A673 (cell line): ENCODE data around the gene RALGAPB. TPM values are rescaled to one million over a fixed set of nuclear protein-coding genes. Genes with fewer than 3 reads are reported as not detected.

Experiments
- BruUV-seq: library from RNA; stranded (reverse); fragments of 400-500 nt; replicated peaks from 2 replicates; lab custom pipeline; 2021; lab: Mats Ljungman, UMichigan
- CTCF ChIA-PET: fragments of 300-600 bp; sonication (Branson Sonifier 250); formaldehyde crosslinking; loops from one replicate; lab custom pipeline; 2022; ENCODE audit warnings: antibody characterized with exemption; lab: Charles Lee
- POLR2A ChIA-PET: fragments of 300-600 bp; sonication (Branson Sonifier 250); formaldehyde crosslinking; loops from one replicate; lab custom pipeline; 2022; ENCODE audit warnings: antibody characterized with exemption; ENCODE audit not compliant: low non-redundant PET; lab: Charles Lee
- DNase-seq: peaks from one replicate; pipeline ENCODE4 v3.0.0-alpha.2; 2015; ENCODE audit warnings: low spot score
- H3K27ac ChIP-seq: fragments of 200-600 bp; sonication (generic); 2 replicates; pipeline ENCODE4 v1.5.1; 2016; ENCODE audit warnings: mixed run types, low read depth, mild to moderate bottlenecking, mixed read lengths, antibody characterized with exemption, low read length; ENCODE audit not compliant: poor library complexity, severe bottlenecking
- H3K27me3 ChIP-seq: fragments of 200-600 bp; sonication (generic); replicated peaks from 2 replicates; pipeline ENCODE4 v1.6.1; 2017; ENCODE audit warnings: mixed run types, low read depth, mild to moderate bottlenecking, mixed read lengths, antibody characterized with exemption, low read length; ENCODE audit not compliant: insufficient read depth, poor library complexity
- H3K36me3 ChIP-seq: fragments of 200-600 bp; sonication (generic); 2 replicates; pipeline ENCODE4 v1.6.1; 2016; ENCODE audit warnings: mixed run types, mild to moderate bottlenecking, mixed read lengths, antibody characterized with exemption, low read length; ENCODE audit not compliant: insufficient read depth, poor library complexity, severe bottlenecking
- H3K4me1 ChIP-seq: fragments of 200-600 bp; sonication (generic); 2 replicates; pipeline ENCODE4 v1.6.1; 2017; ENCODE audit warnings: mixed run types, mild to moderate bottlenecking, mixed read lengths, antibody characterized with exemption, low read length; ENCODE audit not compliant: insufficient read depth, poor library complexity, severe bottlenecking
- H3K4me3 ChIP-seq: fragments of 200-600 bp; sonication (generic); 2 replicates; pipeline ENCODE4 v1.5.1; 2016; ENCODE audit warnings: low read depth, mixed run types, mild to moderate bottlenecking, mixed read lengths, low read length; ENCODE audit not compliant: poor library complexity, severe bottlenecking
- H3K9me3 ChIP-seq: fragments of 200-600 bp; sonication (generic); 2 replicates; pipeline ENCODE4 v1.6.1; 2016; ENCODE audit warnings: mixed run types, low read depth, mild to moderate bottlenecking, mixed read lengths, antibody characterized with exemption, low read length; ENCODE audit not compliant: poor library complexity, severe bottlenecking
- CTCF ChIP-seq: fragments of 300-800, 200-600 bp; sonication (generic); conservative IDR thresholded peaks from 2 replicates; pipeline ENCODE4 v1.5.1; 2017; ENCODE audit warnings: low read depth, mild to moderate bottlenecking, antibody characterized with exemption, low read length, moderate library complexity, mixed read lengths
- EZH2 ChIP-seq: fragments of 200-600 bp; sonication (generic); IDR thresholded peaks from 2 replicates; pipeline ENCODE4 v1.6.1; 2017; ENCODE audit warnings: borderline replicate concordance, low read depth, mild to moderate bottlenecking, mixed read lengths, antibody characterized with exemption, low read length; ENCODE audit not compliant: poor library complexity, severe bottlenecking
- intact Hi-C: fragments of 100-400 bp; cut with micrococcal nuclease; formaldehyde crosslinking; loops from one replicate; pipeline ENCODE4 v1.10.0; 2022; ENCODE audit not compliant: unreplicated experiment
- total RNA-seq: library from RNA; stranded (reverse); gene quantifications from 2 replicates; pipeline ENCODE4 v1.2.3, GENCODE V29; 2021

RALGAPB gene
- total RNA-seq, 1 experiment from 2014 or later = 34.4 TPM

DNA sequence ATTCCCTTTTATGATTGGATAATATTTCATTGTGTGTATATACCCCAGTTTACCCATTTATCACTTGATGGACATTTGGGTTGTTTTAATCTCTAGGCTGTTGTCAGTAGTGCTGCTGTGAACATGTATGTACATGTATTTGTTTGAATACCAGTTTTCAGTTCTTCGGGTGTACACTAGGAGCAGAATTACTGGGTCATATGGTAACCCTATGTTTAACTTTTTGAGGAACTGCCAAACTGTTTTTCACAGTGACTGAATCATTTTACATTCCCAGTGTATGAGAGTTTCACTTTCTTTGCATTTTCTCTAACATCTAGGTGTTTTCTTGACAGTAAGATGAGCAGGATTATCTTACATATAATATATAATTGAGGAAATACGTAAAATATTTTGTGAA is 63.7 kb downstream of the RALGAPB start:
- Histone ChIP-seq H3K27me3 (no peaks in the 10 kb centered on the region), H3K4me1 (no peaks in the 10 kb centered on the region), H3K27ac (no peak overlapping the region), H3K4me3 (no peak overlapping the region), H3K36me3 (peaks cover 37% of the 10 kb centered on the region), H3K9me3 (no peaks in the 10 kb centered on the region)
- intact Hi-C loops = no loop called here
- TF ChIP-seq CTCF (no peak), EZH2 (no peak)
- no TSS peak for BruUV-seq
- no peak for DNase-seq
- ChIA-PET CTCF (no interaction called here), POLR2A (no interaction called here)

- TF ChIP-seq EZH2 (no peak), CTCF (no peak)
- no peaks in the 10 kb centered on the region for H3K9me3 ChIP-seq
- no peaks in the 10 kb centered on the region for H3K4me1 ChIP-seq
- no peak for DNase-seq
- peaks cover 41% of the 10 kb centered on the region for H3K36me3 ChIP-seq
- ChIA-PET POLR2A (no interaction called here), CTCF (no interaction called here)
- no peaks in the 10 kb centered on the region for H3K27me3 ChIP-seq
- intact Hi-C loops = no loop called here
- no peak overlapping the region for H3K4me3 ChIP-seq
- no TSS peak for BruUV-seq
- H3K27ac ChIP-seq = no peak overlapping the region
Measured at GRCh38 chr20:38537176-38537575, 64.5 kb downstream of the RALGAPB start.

GRCh38 chr20:38538789-38539188 is 66.1 kb downstream of the RALGAPB start:
- POLR2A ChIA-PET = no interaction called here
- BruUV-seq = no TSS peak
- no peaks in the 10 kb centered on the region for H3K9me3 ChIP-seq
- H3K27ac ChIP-seq = no peak overlapping the region
- peaks cover 38% of the 10 kb centered on the region for H3K36me3 ChIP-seq
- DNase-seq = no peak
- TF ChIP-seq EZH2 (no peak), CTCF (no peak)
- H3K27me3 ChIP-seq = no peaks in the 10 kb centered on the region
- intact Hi-C loops = no loop called here
- H3K4me1 ChIP-seq = no peaks in the 10 kb centered on the region
- H3K4me3 ChIP-seq = no peak overlapping the region
- CTCF ChIA-PET = no interaction called here
